ENCODE results near the gene GIN1.

GIN1 gene

GRCh38 chr5:103036601-103037000, 83.3 kb downstream of the GIN1 start:
- no peak for DNase-seq (ENCODE audit: low spot score)
